KMS-11 (cell line): ENCODE results near the gene INO80D.

Source experiments
- H2AFZ ChIP-seq: fragments of 200-600 bp; sonication (generic); 2 replicates; pipeline ENCODE4 v1.6.1; 2016; ENCODE audit warnings: antibody characterized with exemption, mixed run types, low read depth
- H3K27ac ChIP-seq: fragments of 200-600 bp; sonication (generic); 2 replicates; pipeline ENCODE4 v1.6.1; 2016; ENCODE audit warnings: mild to moderate bottlenecking, mixed run types
- H3K27me3 ChIP-seq: fragments of 200-600 bp; sonication (generic); 2 replicates; pipeline ENCODE4 v1.6.1; 2017; ENCODE audit warnings: mild to moderate bottlenecking, low read depth, mixed run types, moderate library complexity; ENCODE audit not compliant: insufficient read depth
- H3K36me3 ChIP-seq: fragments of 200-600 bp; sonication (generic); 2 replicates; pipeline ENCODE4 v1.6.1; 2017; ENCODE audit warnings: mild to moderate bottlenecking, mixed run types; ENCODE audit not compliant: insufficient read depth
- H3K4me1 ChIP-seq: fragments of 200-600 bp; sonication (generic); 2 replicates; pipeline ENCODE4 v1.6.1; 2016; ENCODE audit warnings: mild to moderate bottlenecking, low read depth, mixed run types; ENCODE audit not compliant: poor library complexity, severe bottlenecking
- H3K4me2 ChIP-seq: fragments of 200-600 bp; sonication (generic); 2 replicates; pipeline ENCODE4 v1.7.0; 2016; ENCODE audit warnings: mild to moderate bottlenecking, mixed run types
- H3K4me3 ChIP-seq: fragments of 200-600 bp; sonication (generic); IDR thresholded peaks from 2 replicates; pipeline ENCODE4 v1.6.1; 2017; ENCODE audit warnings: low read depth, low read length, mixed read lengths; ENCODE audit not compliant: insufficient read depth
- H3K79me2 ChIP-seq: fragments of 200-600 bp; sonication (generic); 2 replicates; pipeline ENCODE4 v1.6.1; 2016; ENCODE audit warnings: low read depth, mixed run types; ENCODE audit not compliant: insufficient read depth
- H3K9ac ChIP-seq: fragments of 200-600 bp; sonication (generic); 2 replicates; pipeline ENCODE4 v1.6.1; 2016; ENCODE audit warnings: mild to moderate bottlenecking, mixed run types
- H4K20me1 ChIP-seq: fragments of 200-600 bp; sonication (generic); 2 replicates; pipeline ENCODE4 v1.6.1; 2016; ENCODE audit warnings: mild to moderate bottlenecking, mixed run types; ENCODE audit not compliant: insufficient read depth
- TF ChIP-seq, protein P1 (sequence below): fragments of 200-600 bp; sonication (generic); conservative IDR thresholded peaks from 2 replicates; pipeline ENCODE4 v1.6.1; 2017; ENCODE audit warnings: low read depth, mild to moderate bottlenecking, antibody characterized with exemption, low read length, moderate library complexity, mixed read lengths

INO80D gene

DNA sequence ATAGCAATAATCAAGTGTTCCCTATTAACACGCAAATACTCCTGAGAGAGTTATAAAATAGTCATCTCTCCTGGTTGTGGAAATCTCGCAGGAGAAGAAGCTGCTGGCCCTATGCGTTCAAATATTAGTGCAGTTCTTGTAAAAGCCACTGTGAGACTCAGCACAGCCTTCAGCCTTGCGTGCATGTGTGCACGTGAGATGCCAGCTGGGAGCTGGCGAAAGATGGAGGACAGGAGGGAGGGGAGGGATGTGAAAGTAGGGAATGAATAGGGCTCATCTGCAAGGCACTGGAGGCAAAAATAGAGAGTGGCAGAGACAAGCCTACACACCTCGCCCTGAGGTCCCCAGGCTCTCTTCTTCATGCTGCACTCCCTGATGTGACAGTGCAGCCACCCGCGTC lies 126.5 kb downstream of the INO80D start:
- Histone ChIP-seq H2AFZ (no peak overlapping the region), H3K9ac (no peak overlapping the region), H3K36me3 (no peaks in the 10 kb centered on the region), H3K27ac (no peak overlapping the region), H3K4me3 (no peak overlapping the region), H3K4me2 (no peak overlapping the region), H3K4me1 (no peaks in the 10 kb centered on the region), H3K27me3 (no peaks in the 10 kb centered on the region), H4K20me1 (no peaks in the 10 kb centered on the region), H3K79me2 (no peaks in the 10 kb centered on the region)
- TF ChIP-seq, protein P1, sequence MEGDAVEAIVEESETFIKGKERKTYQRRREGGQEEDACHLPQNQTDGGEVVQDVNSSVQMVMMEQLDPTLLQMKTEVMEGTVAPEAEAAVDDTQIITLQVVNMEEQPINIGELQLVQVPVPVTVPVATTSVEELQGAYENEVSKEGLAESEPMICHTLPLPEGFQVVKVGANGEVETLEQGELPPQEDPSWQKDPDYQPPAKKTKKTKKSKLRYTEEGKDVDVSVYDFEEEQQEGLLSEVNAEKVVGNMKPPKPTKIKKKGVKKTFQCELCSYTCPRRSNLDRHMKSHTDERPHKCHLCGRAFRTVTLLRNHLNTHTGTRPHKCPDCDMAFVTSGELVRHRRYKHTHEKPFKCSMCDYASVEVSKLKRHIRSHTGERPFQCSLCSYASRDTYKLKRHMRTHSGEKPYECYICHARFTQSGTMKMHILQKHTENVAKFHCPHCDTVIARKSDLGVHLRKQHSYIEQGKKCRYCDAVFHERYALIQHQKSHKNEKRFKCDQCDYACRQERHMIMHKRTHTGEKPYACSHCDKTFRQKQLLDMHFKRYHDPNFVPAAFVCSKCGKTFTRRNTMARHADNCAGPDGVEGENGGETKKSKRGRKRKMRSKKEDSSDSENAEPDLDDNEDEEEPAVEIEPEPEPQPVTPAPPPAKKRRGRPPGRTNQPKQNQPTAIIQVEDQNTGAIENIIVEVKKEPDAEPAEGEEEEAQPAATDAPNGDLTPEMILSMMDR: no peak

DNA sequence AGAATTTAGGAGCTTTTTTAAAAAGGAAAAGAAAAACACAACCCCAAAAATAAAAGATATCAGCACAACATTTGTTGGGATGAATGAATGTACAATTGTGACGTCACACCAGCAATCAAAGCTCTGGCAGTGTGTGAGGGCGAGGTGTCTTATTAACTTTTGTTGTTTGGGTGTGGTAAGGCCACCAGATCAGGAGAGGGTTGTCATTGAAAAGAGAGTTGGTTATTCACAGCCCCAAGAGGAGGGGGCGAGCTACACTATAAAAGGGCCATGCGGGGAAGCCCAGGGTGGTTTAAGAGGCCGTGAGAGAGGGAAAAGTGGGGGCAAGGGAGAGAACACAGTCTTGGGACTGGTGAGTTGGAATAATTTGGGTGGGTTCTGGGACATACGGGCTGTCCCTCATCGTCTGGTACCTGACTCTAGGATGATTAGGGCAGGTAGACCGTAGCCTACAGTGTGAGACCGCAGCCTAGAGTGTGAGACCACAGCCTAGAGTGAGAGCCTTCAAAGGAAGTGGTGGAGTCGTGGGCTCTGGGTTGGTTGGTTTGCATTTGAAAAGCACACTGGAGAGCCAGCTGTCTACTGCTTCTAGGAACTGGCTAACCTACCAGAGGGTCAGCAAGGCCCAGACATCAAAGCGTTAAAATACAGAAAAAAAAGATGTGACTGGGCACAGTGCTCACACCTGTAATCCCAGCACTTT lies 128.4 kb downstream of the INO80D start:
- H3K4me1 ChIP-seq: no peaks in the 10 kb centered on the region
- H3K4me3 ChIP-seq: no peak overlapping the region
- no peaks in the 10 kb centered on the region for H3K79me2 ChIP-seq
- TF ChIP-seq, protein P1: no peak
- no peak overlapping the region for H3K4me2 ChIP-seq
- no peaks in the 10 kb centered on the region for H4K20me1 ChIP-seq
- H3K27me3 ChIP-seq: no peaks in the 10 kb centered on the region
- H3K36me3 ChIP-seq: no peaks in the 10 kb centered on the region
- no peak overlapping the region for H3K9ac ChIP-seq
- H2AFZ ChIP-seq: no peak overlapping the region
- no peak overlapping the region for H3K27ac ChIP-seq

GRCh38 chr2:205954707-205955106 lies 131.3 kb downstream of the INO80D start:
- Histone ChIP-seq H3K27ac (no peak overlapping the region), H3K4me1 (no peaks in the 10 kb centered on the region), H4K20me1 (no peaks in the 10 kb centered on the region), H3K9ac (no peak overlapping the region), H3K4me3 (no peak overlapping the region), H3K27me3 (no peaks in the 10 kb centered on the region), H3K4me2 (no peak overlapping the region), H3K79me2 (no peaks in the 10 kb centered on the region), H3K36me3 (no peaks in the 10 kb centered on the region), H2AFZ (no peak overlapping the region)
- TF ChIP-seq, protein P1: no peak

GRCh38 chr2:205952282-205952681 lies 133.7 kb downstream of the INO80D start:
- TF ChIP-seq, protein P1: no peak
- Histone ChIP-seq H3K4me1 (peaks cover 6% of the 10 kb centered on the region), H3K4me3 (no peak overlapping the region), H3K27me3 (no peaks in the 10 kb centered on the region), H4K20me1 (no peaks in the 10 kb centered on the region), H3K9ac (no peak overlapping the region), H3K4me2 (no peak overlapping the region), H3K27ac (no peak overlapping the region), H2AFZ (no peak overlapping the region), H3K79me2 (no peaks in the 10 kb centered on the region), H3K36me3 (no peaks in the 10 kb centered on the region)
